Cerebellar nuclear complex (tissue), 1 donor: ENCODE results near the gene MAGI2.

Experiments used
- DNase-seq, 2 experiments: peaks; one replicate each; lab custom pipeline; 2025; lab: John Stamatoyannopoulos, UW

Gene MAGI2

DNA sequence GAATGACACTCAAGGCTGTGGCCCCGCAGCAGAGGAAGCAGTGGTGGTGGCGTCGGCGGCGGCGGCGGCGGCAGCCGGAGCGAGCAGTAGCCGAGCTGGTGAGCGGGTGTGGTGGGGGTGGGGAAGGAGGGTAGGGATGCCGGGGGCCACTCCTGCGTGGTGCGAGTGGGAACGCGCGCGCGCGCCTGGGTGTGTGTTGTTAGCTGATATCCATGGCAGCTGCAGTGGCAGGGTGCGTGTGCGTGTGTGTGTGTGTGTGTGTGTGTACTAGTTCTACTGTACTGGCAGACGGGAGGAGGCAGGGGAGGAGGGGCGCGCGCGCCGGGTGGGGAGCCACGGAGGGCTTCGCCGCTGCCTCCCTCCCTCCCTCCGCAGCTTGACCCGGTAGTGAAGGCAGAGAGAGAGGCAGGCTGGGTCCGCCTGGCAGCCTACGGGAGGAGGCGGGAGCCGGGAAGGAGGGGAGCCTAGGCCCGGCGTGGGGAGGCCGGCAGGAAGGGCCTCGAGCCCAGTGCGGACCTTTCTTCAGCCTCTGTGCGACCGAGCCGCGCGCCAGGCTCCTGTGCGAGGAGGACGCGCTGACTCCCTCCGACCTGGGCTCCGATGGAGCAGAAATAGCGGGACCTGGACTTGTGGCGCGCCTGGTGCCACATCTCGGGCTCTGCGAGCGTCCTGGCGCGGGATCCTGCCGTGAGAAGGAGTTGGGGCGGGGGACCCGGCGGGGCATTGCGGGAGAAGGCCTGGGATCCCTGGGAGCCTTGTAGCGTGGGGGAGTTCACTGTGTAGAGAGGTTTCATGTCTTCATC lies at the start of gene MAGI2:
Gene MAGI2 (minus strand): TSS at position 110 of the 803 bp plus-strand sequence. CDS start 347 bp downstream, outside the sequence.
- peak in 1 of 2 experiments; percentile 52 for DNase-seq

DNA sequence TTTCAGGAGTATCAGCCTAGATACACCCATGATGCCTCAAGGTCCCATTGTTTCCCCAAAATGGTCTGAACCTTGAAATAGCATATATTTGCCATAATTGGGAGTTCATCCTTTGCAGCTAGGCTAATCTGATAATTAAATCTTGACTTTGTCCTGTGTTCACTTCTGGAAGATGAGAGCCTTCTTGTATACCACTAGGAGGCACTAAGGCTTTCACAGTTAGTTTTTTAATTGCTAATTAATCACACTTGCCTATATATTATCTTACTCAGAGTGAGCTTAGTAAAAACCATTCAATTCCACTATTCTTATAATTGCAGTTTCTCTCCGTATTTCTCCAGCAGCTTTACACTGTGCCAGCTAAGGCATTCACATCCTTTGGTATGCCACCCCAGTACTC lies 48.7 kb upstream of the MAGI2 start:
- no peak for DNase-seq

- no peak for DNase-seq
Observed at GRCh38 chr7:79500759-79501158, 47.3 kb upstream of the MAGI2 start.

DNA sequence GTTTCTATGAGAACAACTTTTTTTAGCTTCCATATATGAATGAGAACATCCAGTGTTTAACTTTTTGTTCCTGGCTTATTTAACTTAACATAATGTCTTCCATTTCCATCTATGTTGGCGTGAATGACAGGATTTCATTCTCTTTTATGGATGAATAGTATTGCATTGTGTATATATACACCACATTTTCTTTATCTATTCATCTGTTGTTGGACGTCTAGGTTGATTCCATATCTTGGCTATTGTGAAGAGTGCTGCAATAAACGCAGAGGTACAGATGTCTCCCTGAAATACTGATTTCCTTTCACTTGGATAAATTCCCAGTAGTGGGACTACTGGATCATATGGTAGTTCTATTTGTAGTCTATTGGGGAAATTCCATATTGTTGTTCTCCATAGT lies 44.3 kb upstream of the MAGI2 start:
- no peak for DNase-seq

GRCh38 chr7:79495544-79496272 lies 42.2 kb upstream of the MAGI2 start:
- no peak for DNase-seq

- DNase-seq: no peak
Observed at GRCh38 chr7:79494046-79494445, 40.6 kb upstream of the MAGI2 start.

GRCh38 chr7:79489371-79489770 lies 35.9 kb upstream of the MAGI2 start:
- DNase-seq: no peak

DNA sequence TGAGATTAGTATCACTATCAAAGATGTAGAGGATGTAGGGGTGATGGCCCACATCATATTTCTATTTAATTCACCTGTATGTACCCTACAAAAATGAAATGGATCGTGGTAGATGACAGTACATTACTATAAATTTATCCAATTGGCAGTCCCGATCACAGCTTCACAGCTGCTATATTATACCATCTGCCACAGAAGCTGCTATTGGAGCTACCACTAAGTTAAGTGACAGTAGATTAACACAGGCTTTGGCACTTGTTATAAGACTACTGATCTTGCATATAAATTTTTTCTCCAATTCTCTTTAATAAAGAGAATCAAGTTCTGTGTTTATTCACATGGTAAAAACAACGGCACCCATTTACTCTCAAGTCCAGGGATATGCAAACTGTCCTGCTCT lies 24.9 kb upstream of the MAGI2 start:
- DNase-seq: no peak

GRCh38 chr7:79475455-79475854 lies 22.0 kb upstream of the MAGI2 start:
- no peak for DNase-seq

DNA sequence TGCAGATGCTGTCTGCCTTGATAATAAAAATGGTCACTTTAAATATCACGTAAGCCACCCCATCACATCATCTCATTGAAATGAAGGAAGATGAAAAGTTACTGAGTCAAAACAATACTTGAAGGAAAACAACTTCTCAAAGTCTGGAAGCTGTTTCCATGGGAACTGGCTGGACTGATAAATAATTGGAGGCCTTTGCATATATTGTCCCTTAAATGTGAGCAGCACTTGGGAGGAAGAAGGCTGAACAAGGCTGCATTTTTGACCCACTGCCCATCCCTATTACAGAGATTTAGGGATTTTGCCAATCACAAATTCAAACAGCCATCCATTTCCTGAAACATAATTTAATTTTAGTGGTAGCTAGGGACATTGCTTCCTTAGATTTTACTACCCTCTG lies 18.2 kb upstream of the MAGI2 start:
- no peak for DNase-seq

- DNase-seq: no peak
Observed at GRCh38 chr7:79471283-79471682, 17.8 kb upstream of the MAGI2 start.

DNA sequence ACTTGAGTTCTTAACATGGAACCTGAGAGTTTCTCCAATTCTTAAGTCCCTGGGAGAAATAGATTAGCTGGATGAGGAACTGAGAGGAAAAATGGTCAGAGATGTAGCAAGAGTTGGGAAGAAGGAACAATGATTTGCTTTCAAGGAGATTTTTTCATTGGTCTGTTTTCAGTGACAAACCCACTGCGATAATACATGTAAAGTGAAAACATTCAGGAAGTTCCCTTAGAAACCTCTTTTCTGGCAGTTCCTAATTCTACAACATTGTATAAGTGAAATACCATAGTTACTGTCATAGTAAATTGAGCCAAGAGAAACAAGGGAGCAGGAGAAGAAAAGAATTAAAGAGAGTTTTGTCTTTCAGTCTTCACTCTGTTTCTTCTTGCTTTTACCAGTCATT lies 12.1 kb upstream of the MAGI2 start:
- DNase-seq: no peak

DNA sequence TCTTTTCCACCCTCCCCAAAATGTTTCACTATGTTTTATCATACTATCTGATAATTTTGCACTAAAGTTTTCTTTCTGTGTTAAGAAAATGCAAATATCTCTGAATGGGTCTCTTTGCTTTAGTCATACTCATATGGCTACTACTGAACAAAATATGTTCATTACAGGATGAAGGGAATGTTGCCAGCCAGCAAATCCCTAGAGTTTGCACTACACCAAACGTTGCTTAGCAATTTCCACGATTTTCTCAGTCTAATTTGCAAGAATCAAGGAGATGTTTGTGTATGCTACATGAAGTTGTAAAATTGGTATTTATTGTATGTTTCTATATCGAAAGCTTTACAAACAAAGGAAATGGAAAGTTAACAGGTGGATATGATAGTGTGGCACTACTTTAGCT lies 10.6 kb upstream of the MAGI2 start:
- DNase-seq: no peak

GRCh38 chr7:79462390-79462789 lies 8.9 kb upstream of the MAGI2 start:
- no peak for DNase-seq

DNA sequence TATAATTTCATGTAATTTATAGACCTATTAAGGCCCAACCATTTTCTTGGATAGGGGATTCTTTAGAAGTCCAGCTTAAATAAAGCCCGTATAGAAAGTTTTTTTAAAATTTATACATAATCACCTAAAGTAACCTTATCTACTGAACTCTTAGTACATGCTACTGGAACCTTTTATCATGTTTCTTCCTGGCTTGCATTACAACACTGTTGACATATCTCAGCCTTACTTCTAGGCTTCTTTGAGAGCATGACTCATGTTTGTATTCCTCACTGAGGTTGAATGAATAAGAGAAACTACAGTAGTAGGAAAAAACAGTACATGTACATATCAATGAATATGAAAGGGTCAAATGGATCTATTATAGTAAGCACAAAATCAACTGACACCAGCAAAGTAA lies 8.2 kb upstream of the MAGI2 start:
- no peak for DNase-seq

DNA sequence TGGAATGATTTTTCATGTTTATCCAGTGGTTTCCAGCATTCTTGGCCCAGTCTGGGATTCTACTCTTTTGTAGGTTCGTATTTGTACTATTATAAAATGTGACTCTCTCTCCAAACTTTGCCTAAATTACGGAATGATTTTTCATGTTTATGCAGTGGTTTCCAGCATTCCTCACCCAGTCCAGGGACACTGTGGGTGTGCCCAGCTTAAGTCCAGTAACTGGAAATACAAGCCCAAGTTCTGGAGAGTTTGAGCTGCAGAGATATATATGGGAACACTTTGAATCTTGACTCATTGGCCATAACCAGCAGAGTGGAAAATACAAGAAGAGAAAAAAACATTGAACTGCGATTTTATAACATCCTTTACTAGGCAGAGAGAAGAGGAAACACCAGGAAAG lies 5.9 kb upstream of the MAGI2 start:
- no peak for DNase-seq

DNA sequence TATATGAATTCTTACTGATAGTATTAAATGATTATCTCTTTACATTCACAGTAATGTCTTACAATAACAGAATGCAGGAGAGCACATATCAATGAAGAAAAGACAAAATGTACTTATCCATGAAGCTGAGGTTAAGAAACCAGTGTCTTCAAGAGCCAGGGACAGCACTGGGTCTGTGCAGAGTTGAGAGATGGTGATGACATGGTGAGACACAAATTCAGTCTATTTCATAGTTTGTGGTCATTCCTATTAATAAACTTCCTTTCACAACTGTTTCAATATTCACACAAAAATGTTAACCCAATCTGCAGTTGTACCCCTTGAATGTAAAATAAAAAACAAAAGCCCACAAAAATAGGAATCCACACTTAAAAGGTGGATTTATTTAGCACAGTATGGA lies 5.3 kb upstream of the MAGI2 start:
- no peak for DNase-seq

DNA sequence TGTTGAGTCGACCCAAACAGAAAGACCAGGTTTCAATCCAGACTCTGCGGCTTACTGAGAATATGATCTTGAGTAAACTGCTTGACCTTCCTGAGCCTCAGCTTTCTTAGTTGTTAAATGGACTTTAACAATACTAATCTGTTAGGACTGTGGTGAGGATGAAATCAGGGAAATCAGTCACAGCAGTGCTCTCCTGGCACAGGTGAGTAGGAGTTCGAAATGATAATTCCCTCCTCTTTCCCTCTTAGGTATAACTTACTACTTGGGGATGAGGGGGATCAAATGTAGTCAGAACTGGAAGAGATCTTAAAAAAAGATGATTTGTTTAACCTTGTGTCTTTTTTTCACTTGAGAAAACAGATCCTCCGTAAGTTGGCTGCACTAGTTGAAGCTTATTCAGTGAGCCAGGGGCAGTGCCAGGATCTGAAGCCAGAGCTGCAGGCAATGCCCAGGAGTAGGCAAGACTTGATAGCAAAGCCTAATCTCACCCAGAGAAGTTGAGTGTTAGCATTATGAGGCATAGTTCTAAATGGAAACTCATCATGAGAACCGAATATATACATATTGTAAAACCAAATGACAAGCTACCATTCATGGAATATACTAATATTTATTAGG lies 1.8 kb upstream of the MAGI2 start:
- DNase-seq: peak in 1 of 2 experiments; percentile 38

GRCh38 chr7:79454361-79454960 lies 994 bp upstream of the MAGI2 start:
- DNase-seq: peak in 1 of 2 experiments; percentile 17

GRCh38 chr7:79453266-79453557 lies 255 bp downstream of the MAGI2 start:
- DNase-seq: no peak

- DNase-seq: no peak
Observed at GRCh38 chr7:79452495-79453265, 787 bp downstream of the MAGI2 start.

- DNase-seq: peak in 1 of 2 experiments; percentile 72
Observed at GRCh38 chr7:79452032-79452494, 1.4 kb downstream of the MAGI2 start.
